Trophoblast cell (in vitro differentiated cells and primary cell): ENCODE results near the gene CMC4.

ENCODE experiments used
- DNase-seq, 2 donors: peaks; one replicate each; pipeline ENCODE4 v3.0.0-alpha.2; 2016
- H2AFZ ChIP-seq: 2 replicates; pipeline ENCODE4 v1.6.1; 2013; ENCODE audit warnings: low read length, moderate library complexity, mild to moderate bottlenecking; ENCODE audit not compliant: insufficient read depth, poor library complexity
- H2AK5ac ChIP-seq: 2 replicates; pipeline ENCODE4 v1.6.1; 2013; ENCODE audit warnings: mild to moderate bottlenecking, low read length
- H2BK120ac ChIP-seq: 2 replicates; pipeline ENCODE4 v1.6.1; 2013; ENCODE audit warnings: low read length, mild to moderate bottlenecking, moderate library complexity; ENCODE audit not compliant: insufficient read depth, poor library complexity
- H2BK12ac ChIP-seq: 2 replicates; pipeline ENCODE4 v1.6.1; 2013; ENCODE audit warnings: mild to moderate bottlenecking, low read length, moderate library complexity
- H2BK5ac ChIP-seq: 2 replicates; pipeline ENCODE4 v1.6.1; 2013; ENCODE audit warnings: low read length, low read depth, moderate library complexity, mild to moderate bottlenecking; ENCODE audit not compliant: poor library complexity
- H3K14ac ChIP-seq: 2 replicates; pipeline ENCODE4 v1.6.1; 2013; ENCODE audit warnings: mild to moderate bottlenecking, low read length
- H3K18ac ChIP-seq: 2 replicates; pipeline ENCODE4 v1.6.1; 2013; ENCODE audit warnings: mild to moderate bottlenecking, low read length
- H3K23ac ChIP-seq: 2 replicates; pipeline ENCODE4 v1.6.1; 2013; ENCODE audit warnings: low read length
- H3K27ac ChIP-seq: 2 replicates; pipeline ENCODE4 v1.5.1; 2013; ENCODE audit warnings: low read depth, mild to moderate bottlenecking, inconsistent platforms, low read length, moderate library complexity
- H3K27me3 ChIP-seq: 2 replicates; pipeline ENCODE4 v1.6.1; 2013; ENCODE audit warnings: inconsistent platforms, mild to moderate bottlenecking, low read length, moderate library complexity; ENCODE audit not compliant: insufficient read depth
- H3K36me3 ChIP-seq, 2 experiments: 1 replicate in 1 of 2; 2 replicates in 1 of 2; pipeline ENCODE4 v1.6.1; 2013; ENCODE audit warnings: low read length in 2 of 2, mild to moderate bottlenecking in 2 of 2, moderate library complexity in 1 of 2; ENCODE audit not compliant: insufficient read depth in 2 of 2, control insufficient read depth in 1 of 2
- H3K4ac ChIP-seq: 2 replicates; pipeline ENCODE4 v1.6.1; 2013; ENCODE audit warnings: low read depth, mild to moderate bottlenecking, low read length, moderate library complexity
- H3K4me1 ChIP-seq, 2 experiments: 1 replicate in 1 of 2; 2 replicates in 1 of 2; pipeline ENCODE4 v1.6.1; 2013; ENCODE audit warnings: low read length in 2 of 2, mild to moderate bottlenecking in 2 of 2, moderate library complexity in 1 of 2; ENCODE audit not compliant: insufficient read depth in 2 of 2, control insufficient read depth in 1 of 2
- H3K4me2 ChIP-seq: 2 replicates; pipeline ENCODE4 v1.6.1; 2013; ENCODE audit warnings: inconsistent platforms, mild to moderate bottlenecking, low read length, moderate library complexity
- H3K4me3 ChIP-seq: 2 replicates; pipeline ENCODE4 v1.5.1; 2013; ENCODE audit warnings: mild to moderate bottlenecking, low read depth, low read length, inconsistent platforms
- H3K79me1 ChIP-seq: one replicate; pipeline ENCODE4 v1.6.1; 2013; ENCODE audit warnings: low read length
- H3K79me2 ChIP-seq: 2 replicates; pipeline ENCODE4 v1.6.1; 2013; ENCODE audit warnings: low read length, mild to moderate bottlenecking; ENCODE audit not compliant: control insufficient read depth, insufficient read depth, poor library complexity
- H3K9ac ChIP-seq: 2 replicates; pipeline ENCODE4 v1.6.1; 2013; ENCODE audit warnings: mild to moderate bottlenecking, low read length
- H3K9me3 ChIP-seq: 2 replicates; pipeline ENCODE4 v1.6.1; 2013; ENCODE audit warnings: low read depth, mild to moderate bottlenecking, control low read depth, inconsistent platforms, low read length; ENCODE audit not compliant: insufficient read depth
- H4K12ac ChIP-seq: 2 replicates; pipeline ENCODE4 v1.6.1; 2013; ENCODE audit warnings: low read depth, mild to moderate bottlenecking, low read length, moderate library complexity
- H4K8ac ChIP-seq: 2 replicates; pipeline ENCODE4 v1.6.1; 2013; ENCODE audit warnings: low read depth, mild to moderate bottlenecking, low read length, moderate library complexity
- H4K91ac ChIP-seq: one replicate; pipeline ENCODE4 v1.6.1; 2013; ENCODE audit warnings: low read depth, mild to moderate bottlenecking, low read length, moderate library complexity
- WGBS: extraction: QIAGEN DNeasy Blood & Tissue Kit; methylation state at CpG from one replicate; pipeline ENCODE4 v1.1.7; 2013; ENCODE audit warnings: missing lambda C conversion rate; ENCODE audit not compliant: insufficient read length, insufficient coverage; ENCODE audit errors: extremely low coverage; 5-methylcytosine and 5-hydroxymethylcytosine counted together

The CMC4 gene

GRCh38 chrX:155108427-155108826, 37.5 kb upstream of the CMC4 start:
- no peak overlapping the region for H4K8ac ChIP-seq
- no peak overlapping the region for H3K18ac ChIP-seq

GRCh38 chrX:155105919-155106318, 35.0 kb upstream of the CMC4 start:
- H3K14ac ChIP-seq: no peak overlapping the region
- H3K18ac ChIP-seq: no peak overlapping the region

More at GRCh38 chrX:155108427-155108826, 37.5 kb upstream of the CMC4 start:
- no peak overlapping the region for H2BK120ac ChIP-seq
- H3K4me2 ChIP-seq: no peak overlapping the region
- H3K27ac ChIP-seq: no peak overlapping the region
- H3K14ac ChIP-seq: no peak overlapping the region
- no peaks in the 10 kb centered on the region for H3K79me1 ChIP-seq
- no peak for DNase-seq
- no peak overlapping the region for H3K23ac ChIP-seq
- no peak overlapping the region for H3K4ac ChIP-seq
- H3K4me1 ChIP-seq: no peaks in the 10 kb centered on the region
- H4K12ac ChIP-seq: no peak overlapping the region
- H2BK12ac ChIP-seq: no peak overlapping the region
- no peak overlapping the region for H2BK5ac ChIP-seq
- no peaks in the 10 kb centered on the region for H3K27me3 ChIP-seq
- H3K9me3 ChIP-seq: no peaks in the 10 kb centered on the region
- no peak overlapping the region for H3K9ac ChIP-seq
- no peaks in the 10 kb centered on the region for H3K36me3 ChIP-seq
- no peak overlapping the region for H3K4me3 ChIP-seq
- no peak overlapping the region for H2AK5ac ChIP-seq
- H4K91ac ChIP-seq: no peak overlapping the region
- H2AFZ ChIP-seq: no peak overlapping the region
- H3K79me2 ChIP-seq: no peaks in the 10 kb centered on the region

GRCh38 chrX:155094468-155095061, 23.6 kb upstream of the CMC4 start:
- H2BK12ac ChIP-seq: no peak overlapping the region
- DNase-seq: peak in 1 of 2 donors; percentile 55
- no peak overlapping the region for H3K14ac ChIP-seq
- H3K79me1 ChIP-seq: no peaks in the 10 kb centered on the region
- no peaks in the 10 kb centered on the region for H3K4me1 ChIP-seq
- H3K4me2 ChIP-seq: no peak overlapping the region
- H3K23ac ChIP-seq: no peak overlapping the region
- H3K9ac ChIP-seq: no peak overlapping the region
- no peak overlapping the region for H4K91ac ChIP-seq
- no CpG with 5 or more reads among the region's 4 CpGs for WGBS
- H2BK5ac ChIP-seq: no peak overlapping the region
- H3K36me3 ChIP-seq: peaks cover 0 to under 1% of the 10 kb centered on the region in 2 experiments
- H3K4me3 ChIP-seq: no peak overlapping the region
- H3K27me3 ChIP-seq: no peaks in the 10 kb centered on the region
- H3K27ac ChIP-seq: no peak overlapping the region
- no peaks in the 10 kb centered on the region for H3K9me3 ChIP-seq
- no peak overlapping the region for H2BK120ac ChIP-seq
- no peak overlapping the region for H2AK5ac ChIP-seq
- H4K8ac ChIP-seq: no peak overlapping the region
- no peaks in the 10 kb centered on the region for H3K79me2 ChIP-seq
- no peak overlapping the region for H3K18ac ChIP-seq
- H2AFZ ChIP-seq: no peak overlapping the region
- no peak overlapping the region for H3K4ac ChIP-seq
- H4K12ac ChIP-seq: no peak overlapping the region

More at GRCh38 chrX:155105919-155106318, 35.0 kb upstream of the CMC4 start:
- H3K4me2 ChIP-seq: no peak overlapping the region
- no peak overlapping the region for H2AK5ac ChIP-seq
- H2AFZ ChIP-seq: no peak overlapping the region
- no peak overlapping the region for H2BK120ac ChIP-seq
- no peak overlapping the region for H4K12ac ChIP-seq
- no peaks in the 10 kb centered on the region for H3K4me1 ChIP-seq
- no peaks in the 10 kb centered on the region for H3K36me3 ChIP-seq
- no peak overlapping the region for H4K91ac ChIP-seq
- no CpG with 5 or more reads among the region's 2 CpGs for WGBS
- H3K27ac ChIP-seq: no peak overlapping the region
- no peaks in the 10 kb centered on the region for H3K79me1 ChIP-seq
- no peak overlapping the region for H2BK5ac ChIP-seq
- DNase-seq: no peak
- no peak overlapping the region for H3K4me3 ChIP-seq
- H3K27me3 ChIP-seq: no peaks in the 10 kb centered on the region
- no peak overlapping the region for H3K4ac ChIP-seq
- no peaks in the 10 kb centered on the region for H3K9me3 ChIP-seq
- H4K8ac ChIP-seq: no peak overlapping the region
- H3K23ac ChIP-seq: no peak overlapping the region
- no peak overlapping the region for H3K9ac ChIP-seq
- no peaks in the 10 kb centered on the region for H3K79me2 ChIP-seq
- H2BK12ac ChIP-seq: no peak overlapping the region

GRCh38 chrX:155086961-155087735, 16.2 kb upstream of the CMC4 start:
- H2BK120ac ChIP-seq: no peak overlapping the region
- H3K4me3 ChIP-seq: no peak overlapping the region
- H3K9me3 ChIP-seq: no peaks in the 10 kb centered on the region
- H3K27ac ChIP-seq: no peak overlapping the region
- H3K4ac ChIP-seq: no peak overlapping the region
- H3K79me2 ChIP-seq: no peaks in the 10 kb centered on the region
- no CpG with 5 or more reads among the region's 26 CpGs for WGBS
- no peak overlapping the region for H3K23ac ChIP-seq
- H3K36me3 ChIP-seq: peaks cover 11% of the 10 kb centered on the region in 2 experiments
- H3K4me1 ChIP-seq: no peaks in the 10 kb centered on the region
- H3K18ac ChIP-seq: no peak overlapping the region
- no peaks in the 10 kb centered on the region for H3K79me1 ChIP-seq
- H2BK12ac ChIP-seq: no peak overlapping the region
- H2AK5ac ChIP-seq: no peak overlapping the region
- no peak overlapping the region for H2AFZ ChIP-seq
- no peak overlapping the region for H4K12ac ChIP-seq
- H3K4me2 ChIP-seq: no peak overlapping the region
- H2BK5ac ChIP-seq: no peak overlapping the region
- no peak for DNase-seq
- H4K8ac ChIP-seq: no peak overlapping the region
- H3K14ac ChIP-seq: no peak overlapping the region
- H4K91ac ChIP-seq: no peak overlapping the region
- no peaks in the 10 kb centered on the region for H3K27me3 ChIP-seq
- no peak overlapping the region for H3K9ac ChIP-seq
